ENCODE results near the gene ZNF33A.
"Not testable (repeated sequence)": the region's sequence is repeated elsewhere in the genome, so short reads cannot be mapped to it uniquely, and the experiment has no call there.

ZNF33A gene

GRCh38 chr10:38010119-38010903 is at the start of gene ZNF33A:
Gene ZNF33A (plus strand): TSS chr10:38010675. CDS start chr10:38012342, 1,667 bp downstream.
- peak; percentile 43 to 71 for DNase-seq

GRCh38 chr10:37965006-37965405 is 45.5 kb upstream of the ZNF33A start:
- DNase-seq: no peak

DNA sequence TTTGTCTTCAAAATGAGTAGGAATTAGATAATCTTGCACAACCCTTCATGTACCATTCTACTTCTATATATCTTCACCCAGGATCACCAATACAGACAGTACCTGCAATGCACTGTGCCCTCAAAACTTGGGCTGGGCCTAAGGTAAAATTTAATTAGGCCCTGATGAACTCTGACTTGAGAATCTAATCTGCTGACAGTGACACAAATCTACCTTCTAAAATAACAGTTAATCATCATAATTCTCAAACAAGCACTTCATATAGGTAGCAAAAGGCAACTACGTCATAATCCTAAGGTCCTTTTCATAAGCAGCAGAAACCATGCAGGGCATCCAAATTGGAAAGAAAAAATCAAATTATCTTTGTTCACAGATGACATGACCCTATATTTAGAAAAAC is 38.1 kb upstream of the ZNF33A start:
- no peak for DNase-seq

GRCh38 chr10:37975401-37975991 is 35.0 kb upstream of the ZNF33A start:
- no peak for DNase-seq

- DNase-seq: peak; percentile 79 to 82
Measured at GRCh38 chr10:37976091-37976879, 34.2 kb upstream of the ZNF33A start, which contains the start of gene ZNF25. Gene ZNF25 (minus strand): TSS chr10:37976647. CDS start chr10:37971722, 4,925 bp downstream.

- DNase-seq: no peak
Measured at GRCh38 chr10:37976880-37977203, 33.6 kb upstream of the ZNF33A start.

- DNase-seq: no peak
Measured at GRCh38 chr10:37991655-37992054, 18.8 kb upstream of the ZNF33A start.

DNA sequence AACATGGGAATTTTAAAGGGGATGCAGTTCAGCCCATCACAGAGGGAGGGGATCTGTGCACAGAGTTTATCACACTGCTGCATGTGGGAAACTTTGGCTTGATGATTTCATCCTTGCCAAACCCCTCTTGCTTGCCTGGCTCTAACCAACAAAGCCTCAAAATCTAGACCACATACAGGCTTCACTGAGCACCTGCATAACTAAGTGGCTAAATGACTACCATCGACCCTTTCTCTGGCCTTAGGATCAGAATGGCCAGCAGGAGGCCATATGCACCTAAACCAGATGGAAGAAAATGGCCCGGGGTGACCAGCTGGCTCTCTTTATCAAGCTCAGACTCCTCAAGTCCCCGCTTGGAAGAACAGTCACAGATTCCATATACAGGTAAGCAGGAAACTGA is 18.4 kb upstream of the ZNF33A start:
- DNase-seq: no peak

DNA sequence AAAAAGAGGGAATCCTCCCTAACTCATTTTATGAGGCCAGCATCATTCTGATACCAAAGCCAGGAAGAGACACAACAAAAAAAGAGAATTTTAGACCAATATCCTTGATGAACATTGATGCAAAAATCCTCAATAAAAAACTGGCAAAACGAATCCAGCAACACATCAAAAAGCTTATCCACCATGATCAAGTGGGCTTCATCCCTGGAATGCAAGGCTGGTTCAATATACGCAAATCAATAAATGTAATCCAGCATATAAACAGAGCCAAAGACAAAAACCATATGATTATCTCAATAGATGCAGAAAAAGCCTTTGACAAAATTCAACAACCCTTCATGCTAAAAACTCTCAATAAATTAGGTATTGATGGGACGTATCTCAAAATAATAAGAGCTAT is 11.6 kb upstream of the ZNF33A start:
- DNase-seq: not testable (repeated sequence)

DNA sequence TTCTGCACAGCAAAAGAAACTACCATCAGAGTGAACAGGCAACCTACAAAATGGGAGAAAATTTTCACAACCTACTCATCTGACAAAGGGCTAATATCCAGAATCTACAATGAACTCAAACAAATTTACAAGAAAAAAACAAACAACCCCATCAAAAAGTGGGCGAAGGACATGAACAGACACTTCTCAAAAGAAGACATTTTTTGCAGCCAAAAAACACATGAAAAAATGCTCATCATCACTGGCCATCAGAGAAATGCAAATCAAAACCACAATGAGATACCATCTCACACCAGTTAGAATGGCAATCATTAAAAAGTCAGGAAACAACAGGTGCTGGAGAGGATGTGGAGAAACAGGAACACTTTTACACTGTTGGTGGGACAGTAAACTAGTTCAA is 10.0 kb upstream of the ZNF33A start:
- DNase-seq: not testable (repeated sequence)

DNA sequence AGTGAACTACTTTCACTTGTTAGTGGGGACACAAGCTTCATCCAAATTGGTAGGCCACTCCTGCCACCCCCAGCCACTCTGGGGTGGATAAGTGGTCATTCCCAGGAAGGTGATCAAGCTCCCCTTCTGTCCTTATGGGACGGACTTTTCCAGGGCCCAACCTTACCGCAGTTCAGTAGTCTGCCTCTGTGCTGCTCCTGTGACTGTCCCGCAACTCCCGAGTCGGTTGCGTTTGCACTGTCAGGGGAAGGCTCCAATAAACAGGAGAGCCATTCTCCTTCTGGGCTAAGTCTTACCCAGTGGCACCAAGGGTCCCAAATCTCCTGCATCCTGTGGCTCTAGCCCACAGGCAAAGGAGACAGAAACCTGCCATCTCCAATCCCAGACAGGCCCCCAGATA is 7.4 kb upstream of the ZNF33A start:
- DNase-seq: no peak

DNA sequence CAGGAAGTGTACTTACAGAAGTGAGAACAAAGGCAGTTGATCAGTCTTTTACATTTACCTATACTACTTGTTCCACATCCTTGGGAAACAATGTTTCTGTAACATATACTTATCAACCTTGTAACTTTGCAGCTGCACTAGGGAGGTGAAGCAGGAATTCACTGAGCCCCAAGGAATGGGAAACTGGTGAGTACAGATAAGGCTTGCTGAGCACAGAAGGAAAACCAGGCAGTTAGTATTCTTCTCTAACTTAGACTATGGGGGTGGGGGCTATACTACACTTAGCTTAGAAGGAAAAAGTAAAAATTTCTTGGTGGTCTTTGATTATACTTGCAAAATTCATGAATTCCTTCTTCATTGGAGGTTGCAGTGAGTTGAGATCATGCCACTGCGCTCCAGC is 6.9 kb upstream of the ZNF33A start:
- DNase-seq: no peak

- DNase-seq: no peak
Measured at GRCh38 chr10:38007551-38007950, 2.9 kb upstream of the ZNF33A start.

- no peak for DNase-seq
Measured at GRCh38 chr10:38007991-38008390, 2.5 kb upstream of the ZNF33A start.

DNA sequence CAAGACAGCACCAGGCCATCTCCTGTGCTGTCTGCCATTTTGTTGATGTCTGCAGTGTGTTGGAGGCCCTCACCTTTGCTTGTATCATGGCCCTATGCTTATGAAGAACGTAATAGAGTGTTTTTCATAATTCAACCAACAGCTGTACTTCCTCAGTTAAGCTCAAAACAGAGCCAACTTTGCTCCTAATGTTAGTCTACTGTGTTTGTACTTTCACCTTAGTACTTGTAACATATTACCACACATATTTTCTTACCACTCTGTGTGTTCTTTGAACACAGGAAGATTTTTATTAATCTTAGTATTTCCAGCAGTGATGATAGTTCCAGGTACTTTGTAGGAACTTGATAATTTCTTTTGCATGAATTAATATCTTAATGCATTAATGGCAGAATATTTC is 5.9 kb downstream of the ZNF33A start:
- DNase-seq: no peak

DNA sequence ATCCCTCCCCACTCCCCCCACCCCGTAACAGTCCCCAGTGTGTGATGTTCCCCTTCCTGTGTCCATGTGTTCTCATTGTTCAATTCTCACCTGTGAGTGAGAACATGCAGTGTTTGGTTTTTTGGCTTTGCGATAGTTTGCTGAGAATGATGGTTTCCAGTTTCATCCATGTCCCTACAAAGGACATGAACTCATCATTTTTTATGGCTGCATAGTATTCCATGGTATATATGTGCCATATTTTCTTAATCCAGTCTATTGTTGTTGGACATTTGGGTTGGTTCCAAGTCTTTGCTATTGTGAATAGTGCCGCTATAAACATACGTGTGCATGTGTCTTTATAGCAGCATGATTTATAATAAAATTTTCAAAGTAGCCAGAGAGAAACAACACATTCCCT is 8.6 kb downstream of the ZNF33A start:
- not testable (repeated sequence) for DNase-seq

- no peak for DNase-seq
Measured at GRCh38 chr10:38025283-38025682, 14.8 kb downstream of the ZNF33A start.

DNA sequence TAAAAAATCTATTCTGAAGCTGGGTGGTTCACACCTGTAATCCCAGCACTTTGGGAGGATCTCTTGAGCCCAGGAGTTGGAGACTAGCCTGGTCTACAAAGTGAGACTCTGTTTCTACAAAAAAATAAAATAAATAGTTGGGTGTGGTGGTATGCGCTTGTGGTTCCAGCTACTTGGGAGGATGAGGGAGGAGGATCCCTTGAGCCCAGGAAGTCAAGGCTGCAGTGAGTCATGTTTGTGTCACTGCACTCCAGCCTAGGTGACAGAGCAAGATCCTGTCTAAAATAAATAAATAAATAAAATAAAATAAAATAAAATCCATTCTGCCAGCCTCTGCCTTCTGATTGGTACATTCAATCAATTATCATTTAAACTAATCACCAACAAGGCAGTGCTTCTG is 17.5 kb downstream of the ZNF33A start:
- no peak for DNase-seq

DNA sequence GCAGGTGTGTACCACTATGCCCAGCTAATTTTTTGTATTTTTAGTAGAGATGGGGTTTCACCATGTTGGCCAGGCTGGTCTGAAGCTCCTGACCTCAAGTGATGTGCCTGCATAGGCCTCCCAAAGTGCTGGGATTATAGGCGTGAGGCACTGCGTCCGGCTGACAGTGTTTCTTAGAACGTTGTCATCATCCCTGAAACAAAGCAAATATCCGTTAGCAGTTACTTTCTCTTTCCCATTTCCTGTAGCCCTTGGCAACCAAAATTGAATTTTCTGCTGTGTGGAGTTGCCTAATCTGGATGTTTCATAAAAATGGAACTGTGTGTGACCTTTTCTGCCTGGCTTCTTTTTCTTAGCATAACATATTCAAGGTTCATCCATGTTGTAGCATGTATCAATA is 22.4 kb downstream of the ZNF33A start:
- DNase-seq: no peak

GRCh38 chr10:38038107-38038931 is 27.8 kb downstream of the ZNF33A start:
- DNase-seq: no peak

DNA sequence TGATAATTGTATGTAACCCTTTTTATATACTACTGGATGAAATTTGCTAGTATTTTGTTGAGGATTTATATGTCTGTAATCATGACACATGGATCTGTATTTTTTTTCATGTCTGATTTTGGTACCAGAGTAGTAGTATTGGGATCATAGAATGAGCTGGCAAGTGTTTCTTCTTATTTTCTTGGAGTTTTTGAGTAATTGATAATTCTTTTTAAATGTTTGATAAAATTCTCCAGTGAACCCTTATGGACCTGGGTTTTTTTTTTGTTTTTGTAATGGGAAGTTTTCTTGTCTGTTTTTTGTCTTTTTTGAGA is 28.4 kb downstream of the ZNF33A start:
- DNase-seq: no peak

GRCh38 chr10:38043516-38043915 is 33.0 kb downstream of the ZNF33A start:
- DNase-seq: no peak

- no peak for DNase-seq
Measured at GRCh38 chr10:38045129-38045528, 34.7 kb downstream of the ZNF33A start.

Data from NCI-H1930 (cell line).